CD4-positive, alpha-beta T cell treated with Interleukin-12 subunit alpha and Interleukin-12 subunit beta, for 1 hour (primary cell): ENCODE data around the gene C1QTNF3.
"Not testable (repeated sequence)": the region's sequence is repeated elsewhere in the genome, so short reads cannot be mapped to it uniquely, and the experiment has no call there.

Source experiments
- DNase-seq: peaks from one replicate; pipeline ENCODE4 v3.0.0-alpha.2; 2020

Gene C1QTNF3

GRCh38 chr5:34043099-34043876, at the start of gene C1QTNF3:
Gene C1QTNF3, minus strand, starts transcription at chr5:34043213. Its CDS starts 88 bp downstream, at chr5:34043125.
- no peak for DNase-seq

- not testable (repeated sequence) for DNase-seq
Measured at GRCh38 chr5:34091039-34091438, 48.0 kb upstream of the C1QTNF3 start.

DNA sequence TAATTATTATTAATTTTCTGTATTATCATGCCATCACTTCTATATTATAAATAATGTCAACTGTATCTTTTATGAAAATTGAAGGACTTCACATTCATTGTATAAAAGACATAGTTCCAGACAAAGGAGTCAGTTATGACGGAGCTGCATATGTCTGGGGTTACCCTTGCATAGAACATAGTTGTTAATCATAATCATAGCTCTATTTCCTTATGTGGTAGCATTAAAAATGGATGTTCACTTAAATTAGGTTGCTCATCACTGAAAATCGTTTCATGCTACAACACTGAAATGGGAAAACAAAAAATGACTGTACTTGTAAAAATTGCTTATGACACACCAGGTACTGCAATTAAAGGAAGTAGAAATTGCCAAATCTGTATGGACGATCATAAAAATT, 46.8 kb upstream of the C1QTNF3 start:
- DNase-seq = not testable (repeated sequence)

DNA sequence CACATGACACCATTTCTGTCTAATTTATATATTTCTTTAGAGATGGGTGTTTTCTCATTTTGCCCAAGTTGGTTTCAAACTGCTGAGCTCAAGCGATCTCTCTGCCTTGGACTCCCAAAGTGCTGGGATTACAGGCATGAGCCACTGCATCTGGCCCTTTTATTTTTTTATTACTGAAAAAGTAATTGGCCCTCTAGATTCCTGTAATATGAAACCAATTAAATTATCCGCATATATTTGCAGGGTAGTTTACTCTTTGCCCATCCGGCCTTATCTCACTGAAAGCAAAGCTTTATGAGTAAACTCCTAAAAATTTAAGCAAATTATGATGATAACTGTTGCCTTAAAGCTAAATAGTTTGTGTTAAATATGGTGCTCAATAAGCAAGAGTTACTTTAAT, 44.7 kb upstream of the C1QTNF3 start:
- not testable (repeated sequence) for DNase-seq

GRCh38 chr5:34083898-34084297, 40.9 kb upstream of the C1QTNF3 start:
- DNase-seq = not testable (repeated sequence)

- not testable (repeated sequence) for DNase-seq
Measured at GRCh38 chr5:34079505-34079904, 36.5 kb upstream of the C1QTNF3 start.

- DNase-seq = not testable (repeated sequence)
Measured at GRCh38 chr5:34077636-34078035, 34.6 kb upstream of the C1QTNF3 start.

- not testable (repeated sequence) for DNase-seq
Measured at GRCh38 chr5:34076719-34077364, 33.8 kb upstream of the C1QTNF3 start.

DNA sequence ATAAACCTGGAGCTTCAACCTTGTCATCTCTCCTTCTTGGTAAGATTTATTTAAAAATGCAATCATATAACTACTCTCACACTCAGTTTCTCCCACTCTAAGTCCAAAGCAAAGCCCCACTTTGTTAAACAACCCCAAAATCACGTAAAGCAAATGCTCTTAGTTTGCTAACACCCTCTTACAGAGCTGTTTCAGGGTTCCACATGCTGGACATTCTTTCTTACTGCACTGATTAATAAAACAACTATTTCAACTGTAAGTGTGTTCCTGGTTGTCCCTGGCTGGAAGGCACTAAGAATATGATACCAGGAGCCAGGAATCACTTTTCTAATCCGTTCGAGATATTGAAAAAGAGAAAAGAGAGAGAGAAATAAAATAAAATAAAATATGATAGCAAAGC, 31.5 kb upstream of the C1QTNF3 start:
- not testable (repeated sequence) for DNase-seq

- DNase-seq = not testable (repeated sequence)
Measured at GRCh38 chr5:34074071-34074470, 31.1 kb upstream of the C1QTNF3 start.

GRCh38 chr5:34070626-34071025, 27.6 kb upstream of the C1QTNF3 start:
- DNase-seq = not testable (repeated sequence)

DNA sequence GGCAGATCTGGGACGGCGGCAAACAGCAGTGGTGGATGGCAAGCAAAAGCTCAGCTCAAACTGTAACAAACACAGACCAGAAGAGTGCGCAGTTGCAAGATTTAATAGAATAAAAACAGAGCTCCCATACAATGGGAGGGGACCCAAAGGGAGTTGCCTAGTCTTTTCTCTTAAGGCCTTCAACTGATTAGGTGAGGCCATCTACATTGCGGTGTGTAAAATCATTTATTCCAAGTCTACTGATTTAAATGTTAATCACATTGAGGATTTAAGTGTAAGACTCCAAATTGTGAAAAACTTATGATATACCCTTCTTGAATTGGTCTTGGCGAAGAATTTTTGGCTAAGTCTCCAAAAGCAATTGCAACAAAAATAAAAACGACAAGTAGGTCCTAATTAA, 21.6 kb upstream of the C1QTNF3 start:
- no peak for DNase-seq

DNA sequence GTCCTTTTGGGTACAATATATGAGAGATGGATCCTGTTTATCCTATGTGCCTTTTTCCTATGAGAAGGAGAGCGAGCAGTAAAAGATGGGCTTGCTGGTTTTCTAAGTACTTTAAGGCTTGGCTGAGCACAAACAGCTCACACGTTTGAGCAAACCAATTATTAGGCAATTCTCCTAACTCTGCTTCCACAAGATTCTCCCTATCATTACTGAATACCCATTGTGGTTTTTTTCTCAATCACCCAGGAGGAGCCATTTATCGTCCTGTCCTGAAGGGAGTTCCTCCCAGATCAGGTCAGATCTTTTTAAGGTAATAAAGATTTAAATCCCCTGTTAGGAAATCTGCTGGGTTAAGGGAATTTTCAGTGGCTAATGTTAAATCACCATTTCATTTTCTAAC, 19.4 kb upstream of the C1QTNF3 start:
- DNase-seq = no peak

GRCh38 chr5:34061993-34062392, 19.0 kb upstream of the C1QTNF3 start:
- no peak for DNase-seq

DNA sequence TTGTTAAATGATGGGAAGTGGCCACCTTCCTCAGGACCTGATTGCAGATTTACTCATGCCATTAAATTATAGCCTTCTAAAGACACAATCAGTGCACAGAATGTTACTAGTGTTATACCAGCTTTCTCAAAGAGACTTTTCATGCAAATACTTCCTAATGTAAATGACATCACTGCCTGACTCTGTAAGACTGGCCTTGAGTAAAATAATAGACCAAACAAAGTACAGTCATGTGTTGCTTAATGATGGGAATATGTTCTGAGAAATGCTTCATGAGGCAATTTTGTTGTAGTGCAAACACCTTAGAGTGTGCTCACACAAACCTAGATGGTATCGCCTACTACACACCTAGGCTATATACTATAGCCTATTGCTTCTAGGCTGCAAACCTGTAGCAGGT, 17.0 kb upstream of the C1QTNF3 start:
- DNase-seq = no peak

GRCh38 chr5:34058532-34058931, 15.5 kb upstream of the C1QTNF3 start:
- DNase-seq = no peak

DNA sequence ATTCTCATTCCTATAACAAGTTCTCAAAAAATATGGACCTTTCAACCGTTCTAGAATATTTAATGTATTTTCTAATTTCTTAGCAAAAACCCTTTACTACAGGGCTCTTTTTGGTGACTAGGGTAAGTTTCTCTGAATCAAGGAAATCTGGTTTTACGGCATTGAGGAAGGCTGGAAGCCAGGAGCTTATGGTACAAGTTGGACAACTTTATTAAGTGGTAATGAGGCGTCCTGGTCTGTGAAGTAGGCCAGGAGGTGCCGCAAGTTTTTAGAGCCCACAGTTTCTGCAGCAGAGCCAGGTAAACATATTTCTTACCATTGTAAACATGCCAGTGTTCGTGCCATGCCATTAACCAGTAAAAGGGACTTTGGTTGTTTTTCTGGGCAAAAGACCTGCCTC, 14.6 kb upstream of the C1QTNF3 start:
- no peak for DNase-seq

- no peak for DNase-seq
Measured at GRCh38 chr5:34057118-34057517, 14.1 kb upstream of the C1QTNF3 start.

DNA sequence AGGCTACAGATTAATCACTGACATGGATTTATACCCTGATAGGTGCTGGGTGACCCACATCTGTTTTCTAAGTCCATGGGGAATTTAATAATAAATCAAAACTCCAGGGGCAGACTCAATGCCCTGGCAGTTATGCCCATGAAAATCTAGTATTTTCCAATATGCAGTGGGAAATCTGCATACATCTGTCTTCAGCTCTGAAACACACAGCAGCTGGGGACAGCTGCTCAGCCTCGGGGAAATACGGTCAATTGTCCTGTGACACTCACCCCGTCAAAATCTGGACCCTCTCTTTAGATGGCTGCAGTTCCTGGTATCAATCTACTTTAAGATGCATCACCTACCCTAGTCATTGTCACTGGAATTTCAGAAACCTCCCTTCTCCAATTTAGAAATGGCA, 12.7 kb upstream of the C1QTNF3 start:
- no peak for DNase-seq

GRCh38 chr5:34054400-34054729, 11.4 kb upstream of the C1QTNF3 start:
- no peak for DNase-seq

- DNase-seq = no peak
Measured at GRCh38 chr5:34053571-34054399, 10.8 kb upstream of the C1QTNF3 start.

GRCh38 chr5:34053133-34053532, 10.1 kb upstream of the C1QTNF3 start:
- no peak for DNase-seq

- DNase-seq = no peak
Measured at GRCh38 chr5:34051374-34051980, 8.5 kb upstream of the C1QTNF3 start.
